Measurements from ENCODE around the gene DNMT1.

The DNMT1 gene

GRCh38 chr19:10084803-10085202, 110.0 kb downstream of the DNMT1 start:
- TF ChIP-seq POLR2AphosphoS5 (IDR thresholded peaks at IDR 0.05; ENCODE audit: borderline replicate concordance, low read depth, low read length) (no peak), FOXP2 (optimal IDR thresholded peaks at IDR 0.05; ENCODE audit: control extremely low read depth, extremely low read length, insufficient read depth) (no peak), EZH2 (IDR thresholded peaks at IDR 0.05) (no peak)
- no peak for DNase-seq (ENCODE audit: low read depth, low spot score)
- H3K27ac ChIP-seq, result no peak overlapping the region
- no peak overlapping the region for H3K9ac ChIP-seq (ENCODE audit: insufficient read length)
- no peaks in the 10 kb centered on the region for H3K9me3 ChIP-seq (ENCODE audit: low read depth, low read length)
- H3K4me3 ChIP-seq, result no peak overlapping the region
- H3K36me3 ChIP-seq (ENCODE audit: insufficient read depth, low read length), result no peaks in the 10 kb centered on the region

GRCh38 chr19:10083911-10084310, 110.8 kb downstream of the DNMT1 start:
- no peak overlapping the region for H3K9ac ChIP-seq (ENCODE audit: insufficient read length)
- no peak for DNase-seq (ENCODE audit: low read depth, low spot score)
- TF ChIP-seq EZH2 (IDR thresholded peaks at IDR 0.05) (no peak), POLR2AphosphoS5 (IDR thresholded peaks at IDR 0.05; ENCODE audit: borderline replicate concordance, low read depth, low read length) (no peak), FOXP2 (optimal IDR thresholded peaks at IDR 0.05; ENCODE audit: control extremely low read depth, extremely low read length, insufficient read depth) (no peak)
- no peak overlapping the region for H3K27ac ChIP-seq
- no peak overlapping the region for H3K4me3 ChIP-seq
- H3K9me3 ChIP-seq (ENCODE audit: low read depth, low read length), result no peaks in the 10 kb centered on the region
- no peaks in the 10 kb centered on the region for H3K36me3 ChIP-seq (ENCODE audit: insufficient read depth, low read length)
